Activated T-cell treated with anti-CD3 and anti-CD28 coated beads, Interleukin-2, amount 50 U/mL, for 4 hours (primary cell): ENCODE data around the gene SYNE3. TPM values are rescaled to one million over a fixed set of nuclear protein-coding genes. Genes with fewer than 3 reads are reported as not detected.

Source experiments
- ATAC-seq, 2 donors: fragments of 200-7000 bp; cut with Tn5 transposase; one replicate each; pipeline ENCODE4 v1.10.0; 2021
- DNase-seq: peaks from one replicate; pipeline ENCODE4 v3.0.0-alpha.2; 2020
- H3K27me3 Mint-ChIP-seq: one replicate; pipeline ENCODE4 v1.8.0; 2021; ENCODE audit warnings: low read depth, mixed read lengths
- H3K36me3 Mint-ChIP-seq: one replicate; pipeline ENCODE4 v1.8.0; 2022; ENCODE audit warnings: mixed read lengths; ENCODE audit not compliant: insufficient read depth
- H3K4me1 Mint-ChIP-seq: one replicate; pipeline ENCODE4 v1.8.0; 2021; ENCODE audit warnings: low read depth, mixed read lengths
- H3K4me3 Mint-ChIP-seq: one replicate; pipeline ENCODE4 v1.8.0; 2021; ENCODE audit warnings: mild to moderate bottlenecking, moderate library complexity, mixed read lengths
- H3K9me3 Mint-ChIP-seq: one replicate; pipeline ENCODE4 v1.8.0; 2021; ENCODE audit warnings: mixed read lengths
- total RNA-seq, 3 donors: library from RNA; stranded (reverse); gene quantifications; one replicate each; pipeline ENCODE4 v1.2.1, GENCODE V29; 2021

Gene SYNE3
- total RNA-seq, 3 donors from 2014 or later, result 11.5 to 15.0 (median 12.9) TPM

GRCh38 chr14:95488376-95489213, 27.9 kb downstream of the SYNE3 start:
- Mint-ChIP-seq H3K27me3 (no peaks in the 10 kb centered on the region), H3K36me3 (peaks cover 5% of the 10 kb centered on the region), H3K4me1 (peaks cover 42% of the 10 kb centered on the region), H3K4me3 (no peak overlapping the region), H3K9me3 (peaks cover 6% of the 10 kb centered on the region)
- ATAC-seq (no peak), DNase-seq (no peak)

GRCh38 chr14:95487669-95488084, 28.8 kb downstream of the SYNE3 start:
- no peak for DNase-seq
- Mint-ChIP-seq H3K36me3 (peaks cover 5% of the 10 kb centered on the region), H3K27me3 (no peaks in the 10 kb centered on the region), H3K9me3 (peaks cover 6% of the 10 kb centered on the region), H3K4me1 (peaks cover 46% of the 10 kb centered on the region), H3K4me3 (no peak overlapping the region)
- ATAC-seq, result no peak

GRCh38 chr14:95486875-95487668, 29.4 kb downstream of the SYNE3 start:
- H3K9me3 Mint-ChIP-seq, result peaks cover 4% of the 10 kb centered on the region
- no peak overlapping the region for H3K4me3 Mint-ChIP-seq
- ATAC-seq (no peak), DNase-seq (no peak)
- peaks cover under 1% of the 10 kb centered on the region for H3K36me3 Mint-ChIP-seq
- H3K27me3 Mint-ChIP-seq, result no peaks in the 10 kb centered on the region
- H3K4me1 Mint-ChIP-seq, result peaks cover 46% of the 10 kb centered on the region

- ATAC-seq (no peak), DNase-seq (no peak)
- Mint-ChIP-seq H3K36me3 (peaks cover 6% of the 10 kb centered on the region), H3K9me3 (no peaks in the 10 kb centered on the region), H3K4me3 (no peak overlapping the region), H3K27me3 (no peaks in the 10 kb centered on the region), H3K4me1 (peaks cover 49% of the 10 kb centered on the region)
Measured at GRCh38 chr14:95485222-95485819, 31.1 kb downstream of the SYNE3 start.

GRCh38 chr14:95484296-95484695, 32.2 kb downstream of the SYNE3 start:
- H3K36me3 Mint-ChIP-seq, result peaks cover 8% of the 10 kb centered on the region
- ATAC-seq (no peak), DNase-seq (no peak)
- H3K27me3 Mint-ChIP-seq, result no peaks in the 10 kb centered on the region
- no peaks in the 10 kb centered on the region for H3K9me3 Mint-ChIP-seq
- H3K4me1 Mint-ChIP-seq, result peaks cover 58% of the 10 kb centered on the region
- H3K4me3 Mint-ChIP-seq, result no peak overlapping the region

GRCh38 chr14:95483309-95484165, 32.9 kb downstream of the SYNE3 start:
- DNase-seq (no peak), ATAC-seq (no peak)
- H3K9me3 Mint-ChIP-seq, result no peaks in the 10 kb centered on the region
- H3K4me3 Mint-ChIP-seq, result no peak overlapping the region
- peaks cover 55% of the 10 kb centered on the region for H3K4me1 Mint-ChIP-seq
- peaks cover 8% of the 10 kb centered on the region for H3K36me3 Mint-ChIP-seq
- no peaks in the 10 kb centered on the region for H3K27me3 Mint-ChIP-seq

GRCh38 chr14:95482627-95483308, 33.7 kb downstream of the SYNE3 start:
- no peak for ATAC-seq
- Mint-ChIP-seq H3K4me3 (no peak overlapping the region), H3K27me3 (no peaks in the 10 kb centered on the region), H3K9me3 (no peaks in the 10 kb centered on the region), H3K36me3 (peaks cover 8% of the 10 kb centered on the region), H3K4me1 (peaks cover 58% of the 10 kb centered on the region)
- DNase-seq, result no peak

GRCh38 chr14:95481391-95482022, 34.9 kb downstream of the SYNE3 start:
- H3K4me1 Mint-ChIP-seq, result peaks cover 49% of the 10 kb centered on the region
- no peaks in the 10 kb centered on the region for H3K9me3 Mint-ChIP-seq
- no peak overlapping the region for H3K4me3 Mint-ChIP-seq
- H3K27me3 Mint-ChIP-seq, result no peaks in the 10 kb centered on the region
- DNase-seq (no peak), ATAC-seq (no peak)
- H3K36me3 Mint-ChIP-seq, result peaks cover 10% of the 10 kb centered on the region

GRCh38 chr14:95480887-95481226, 35.6 kb downstream of the SYNE3 start:
- H3K4me3 Mint-ChIP-seq, result no peak overlapping the region
- no peak for ATAC-seq

GRCh38 chr14:95480109-95480886, 36.2 kb downstream of the SYNE3 start:
- no peaks in the 10 kb centered on the region for H3K27me3 Mint-ChIP-seq
- H3K9me3 Mint-ChIP-seq, result no peaks in the 10 kb centered on the region
- peak; percentile 62 to 86 for ATAC-seq
- H3K4me3 Mint-ChIP-seq, result peak overlapping the region; percentile 11
- H3K4me1 Mint-ChIP-seq, result peaks cover 41% of the 10 kb centered on the region
- H3K36me3 Mint-ChIP-seq, result peaks cover 10% of the 10 kb centered on the region
- DNase-seq, result peak; percentile 34

More at GRCh38 chr14:95480887-95481226, 35.6 kb downstream of the SYNE3 start:
- Mint-ChIP-seq H3K36me3 (peaks cover 10% of the 10 kb centered on the region), H3K27me3 (no peaks in the 10 kb centered on the region), H3K9me3 (no peaks in the 10 kb centered on the region), H3K4me1 (peaks cover 45% of the 10 kb centered on the region)
- DNase-seq, result no peak

- no peak for ATAC-seq
- Mint-ChIP-seq H3K9me3 (no peaks in the 10 kb centered on the region), H3K27me3 (no peaks in the 10 kb centered on the region), H3K4me3 (no peak overlapping the region), H3K4me1 (peaks cover 40% of the 10 kb centered on the region), H3K36me3 (peaks cover 12% of the 10 kb centered on the region)
- no peak for DNase-seq
Measured at GRCh38 chr14:95479494-95479893, 37.0 kb downstream of the SYNE3 start.

GRCh38 chr14:95478818-95479217, 37.6 kb downstream of the SYNE3 start:
- Mint-ChIP-seq H3K9me3 (no peaks in the 10 kb centered on the region), H3K4me3 (no peak overlapping the region), H3K36me3 (peaks cover 18% of the 10 kb centered on the region), H3K27me3 (no peaks in the 10 kb centered on the region), H3K4me1 (peaks cover 38% of the 10 kb centered on the region)
- ATAC-seq (no peak), DNase-seq (no peak)
